OCI-LY7 (cell line): ENCODE data around the gene TNFSF13.

Experiments used
- EZH2phosphoT487 ChIP-seq: fragments of 200-600 bp; sonication (generic); IDR thresholded peaks from 2 replicates; pipeline ENCODE4 v1.6.1; 2018; ENCODE audit warnings: low read depth, borderline replicate concordance, mild to moderate bottlenecking, mixed run types, antibody characterized with exemption, low read length, moderate library complexity, mixed read lengths
- TF ChIP-seq, protein P1 (sequence below): fragments of 200-600 bp; sonication (generic); conservative IDR thresholded peaks from 2 replicates; pipeline ENCODE4 v1.5.1; 2014; ENCODE audit warnings: mild to moderate bottlenecking, antibody characterized with exemption, low read length, moderate library complexity, mixed read lengths

DNA sequence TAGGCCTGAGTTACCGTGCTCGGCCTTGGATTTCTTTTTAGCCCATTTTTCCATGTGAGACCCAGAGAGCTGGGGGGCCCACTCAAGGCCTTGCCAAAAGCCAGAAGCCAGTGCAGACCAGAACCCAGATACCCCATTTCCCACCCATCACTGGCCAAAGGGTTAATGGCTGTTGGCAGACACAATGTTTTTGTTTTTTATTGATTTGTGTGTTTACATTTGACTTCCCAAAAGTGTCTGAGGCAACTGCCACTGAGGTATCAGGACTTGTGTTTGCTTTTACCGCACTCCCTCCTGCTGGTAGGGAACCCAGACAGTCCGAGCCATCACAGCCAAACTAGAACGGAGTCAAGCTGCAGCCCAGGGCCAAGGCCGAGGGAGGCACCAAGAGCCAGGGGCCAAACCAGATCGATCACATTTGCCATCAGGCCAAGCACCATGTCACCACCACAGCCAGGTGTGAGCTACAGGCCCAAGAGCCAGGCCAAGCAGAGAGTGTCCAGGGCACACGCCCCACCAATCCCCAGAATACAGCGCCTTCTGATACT, 17.4 kb upstream of the TNFSF13 start:
- TF ChIP-seq, protein P1, sequence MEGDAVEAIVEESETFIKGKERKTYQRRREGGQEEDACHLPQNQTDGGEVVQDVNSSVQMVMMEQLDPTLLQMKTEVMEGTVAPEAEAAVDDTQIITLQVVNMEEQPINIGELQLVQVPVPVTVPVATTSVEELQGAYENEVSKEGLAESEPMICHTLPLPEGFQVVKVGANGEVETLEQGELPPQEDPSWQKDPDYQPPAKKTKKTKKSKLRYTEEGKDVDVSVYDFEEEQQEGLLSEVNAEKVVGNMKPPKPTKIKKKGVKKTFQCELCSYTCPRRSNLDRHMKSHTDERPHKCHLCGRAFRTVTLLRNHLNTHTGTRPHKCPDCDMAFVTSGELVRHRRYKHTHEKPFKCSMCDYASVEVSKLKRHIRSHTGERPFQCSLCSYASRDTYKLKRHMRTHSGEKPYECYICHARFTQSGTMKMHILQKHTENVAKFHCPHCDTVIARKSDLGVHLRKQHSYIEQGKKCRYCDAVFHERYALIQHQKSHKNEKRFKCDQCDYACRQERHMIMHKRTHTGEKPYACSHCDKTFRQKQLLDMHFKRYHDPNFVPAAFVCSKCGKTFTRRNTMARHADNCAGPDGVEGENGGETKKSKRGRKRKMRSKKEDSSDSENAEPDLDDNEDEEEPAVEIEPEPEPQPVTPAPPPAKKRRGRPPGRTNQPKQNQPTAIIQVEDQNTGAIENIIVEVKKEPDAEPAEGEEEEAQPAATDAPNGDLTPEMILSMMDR = no peak
- TF ChIP-seq EZH2phosphoT487 = no peak
